ENCODE results near the gene ZNRD2. TPM values are rescaled to one million over a fixed set of nuclear protein-coding genes. Genes with fewer than 3 reads are reported as not detected.

ZNRD2 gene
- polyA plus RNA-seq, 3 donors: 55.5 to 72.1 (median 62.8) TPM

DNA sequence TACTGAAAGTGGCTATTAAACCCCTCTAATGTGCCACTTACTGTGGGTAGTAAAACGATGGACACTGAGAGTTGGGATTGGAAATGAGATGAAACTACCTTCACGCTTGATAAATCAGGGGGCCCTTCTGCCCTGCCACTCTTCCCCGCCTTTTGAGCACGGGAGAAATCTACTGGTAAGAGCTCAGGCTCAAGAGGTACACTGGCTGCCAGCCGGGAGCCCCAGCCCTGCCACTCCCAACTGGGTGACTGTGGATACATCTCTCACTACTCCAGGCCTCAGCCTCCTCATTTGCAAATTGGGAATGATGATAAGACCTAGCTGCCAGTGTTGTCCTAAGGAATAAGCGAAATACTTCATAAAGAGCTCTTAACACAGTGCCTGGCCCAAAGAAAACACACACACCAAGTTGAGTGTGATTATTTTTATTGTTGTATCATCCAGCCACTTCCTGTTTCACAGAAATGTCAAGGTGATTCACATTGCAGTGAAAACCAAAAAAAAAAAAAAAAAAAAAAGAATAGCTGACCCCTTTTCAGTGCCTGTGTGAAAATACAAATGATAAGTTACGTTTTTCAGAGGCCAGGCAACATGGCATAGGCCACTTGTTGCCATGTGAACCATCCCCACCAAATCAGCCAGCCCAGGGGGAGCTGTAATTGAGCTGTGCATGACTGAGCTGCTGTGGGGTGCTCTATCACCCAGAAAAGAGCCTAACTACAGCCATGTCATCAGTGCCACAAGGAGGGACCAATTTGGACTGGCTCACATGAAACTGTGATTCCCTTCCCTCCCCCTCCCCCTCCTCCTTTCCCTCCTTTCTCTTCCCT is 4.4 kb upstream of the ZNRD2 start:
- no peak for DNase-seq

DNA sequence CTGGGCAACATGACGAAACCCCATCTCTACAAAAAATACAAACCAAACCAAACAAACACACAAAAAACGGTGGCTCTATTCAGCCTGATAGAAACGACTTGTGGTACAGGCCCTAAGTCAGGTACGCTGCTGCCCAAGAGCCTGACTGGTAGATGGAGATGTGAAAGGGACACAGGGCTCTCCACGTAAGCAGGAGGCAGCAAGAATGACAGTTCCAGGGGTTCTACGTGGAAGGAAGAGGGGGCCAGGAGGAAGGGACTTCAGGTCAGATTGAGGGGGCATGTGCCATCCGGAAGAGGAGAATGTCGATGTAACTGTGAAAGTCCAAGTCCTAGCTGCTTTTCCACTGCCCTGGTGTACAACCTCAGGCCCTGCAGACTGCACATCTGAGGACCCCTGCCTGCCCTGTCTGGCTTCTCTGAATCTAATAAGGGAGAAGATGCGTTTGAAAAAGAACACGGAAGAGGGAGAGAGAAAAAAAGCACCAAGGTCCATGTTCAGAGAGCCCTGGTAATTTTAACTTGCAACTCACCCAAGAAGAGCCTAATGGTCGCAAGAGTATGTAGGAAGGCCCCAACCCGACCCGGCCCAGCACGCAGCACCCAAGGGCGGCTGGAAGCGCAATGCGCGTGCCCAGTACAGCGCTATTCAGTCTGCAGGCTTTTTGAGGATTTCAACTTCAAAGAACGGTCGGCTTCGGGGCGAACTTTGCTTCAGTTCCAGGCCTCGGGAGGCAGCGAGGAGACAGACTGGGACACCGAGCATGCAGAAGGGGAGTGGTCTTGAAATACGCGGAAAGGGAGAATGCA is 909 bp upstream of the ZNRD2 start:
- DNase-seq: no peak

DNA sequence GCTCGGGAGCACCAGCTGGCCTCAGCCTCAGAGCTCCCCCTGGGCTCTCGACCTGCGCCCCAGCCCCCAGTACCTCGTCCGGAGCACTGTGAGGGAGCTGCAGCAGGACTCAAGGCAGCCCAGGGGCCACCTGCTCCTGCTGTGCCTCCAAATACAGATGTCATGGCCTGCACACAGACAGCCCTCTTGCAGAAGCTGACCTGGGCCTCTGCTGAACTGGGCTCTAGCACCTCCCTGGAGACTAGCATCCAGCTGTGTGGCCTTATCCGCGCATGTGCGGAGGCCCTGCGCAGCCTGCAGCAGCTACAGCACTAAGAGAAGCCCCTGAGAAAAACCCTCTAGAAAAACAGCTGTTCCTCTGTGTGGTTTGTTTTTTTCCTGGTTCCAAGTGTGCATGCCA is 1.1 kb downstream of the ZNRD2 start:
- DNase-seq: no peak

DNA sequence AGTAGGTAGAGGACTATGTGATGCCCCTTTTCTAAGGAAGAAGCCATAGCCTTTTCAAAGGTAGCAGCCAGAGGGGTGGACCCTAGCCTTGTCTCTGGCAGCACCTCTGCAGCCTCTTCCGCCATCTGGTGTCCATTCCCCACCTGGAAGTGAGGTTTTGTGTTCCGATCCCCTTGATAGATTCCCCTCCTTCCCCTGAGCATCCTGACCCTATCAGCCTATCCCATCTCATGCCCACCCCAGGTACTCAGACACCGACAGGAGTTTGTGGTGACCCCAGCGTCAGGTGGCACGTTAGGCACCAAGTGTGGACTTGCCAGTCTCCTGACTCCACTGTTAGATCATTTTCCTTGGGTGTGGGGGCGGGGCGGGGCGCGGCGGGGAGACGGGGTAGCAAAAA is 1.7 kb downstream of the ZNRD2 start:
- no peak for DNase-seq

DNA sequence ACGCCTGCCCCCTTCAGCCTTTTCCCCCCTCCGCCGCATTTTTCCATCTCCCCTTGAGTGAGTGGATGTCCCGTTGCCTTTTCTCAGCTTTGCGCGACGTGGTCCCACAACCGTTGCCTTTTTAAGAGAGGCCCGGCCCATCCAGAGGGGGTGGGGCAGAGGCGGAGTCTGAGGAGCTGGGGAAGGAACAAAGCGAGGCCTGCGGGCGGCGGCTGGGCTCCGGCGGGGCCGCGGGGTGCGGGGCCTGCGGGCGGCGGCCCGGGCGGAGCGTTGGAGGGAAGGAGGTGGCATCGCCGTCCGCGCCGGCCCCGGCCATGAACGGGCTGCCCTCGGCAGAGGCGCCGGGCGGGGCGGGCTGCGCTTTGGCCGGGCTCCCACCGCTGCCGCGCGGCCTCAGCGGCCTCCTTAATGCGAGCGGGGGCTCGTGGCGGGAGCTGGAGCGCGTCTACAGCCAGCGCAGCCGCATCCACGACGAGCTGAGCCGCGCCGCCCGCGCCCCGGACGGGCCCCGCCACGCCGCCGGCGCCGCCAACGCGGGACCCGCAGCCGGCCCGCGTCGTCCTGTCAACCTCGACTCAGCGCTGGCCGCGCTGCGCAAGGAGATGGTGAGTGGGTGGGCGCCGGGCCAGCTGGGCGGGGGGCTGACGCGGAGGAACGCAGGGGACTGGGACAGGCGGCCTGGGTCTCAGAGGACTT is 2.2 kb downstream of the ZNRD2 start, which contains the start of gene FAM89B:
Gene FAM89B, plus strand, starts transcription at position 183 of the 696 bp plus-strand sequence. Its CDS starts 132 bp downstream, at position 315.
- DNase-seq: peak; percentile 92

DNA sequence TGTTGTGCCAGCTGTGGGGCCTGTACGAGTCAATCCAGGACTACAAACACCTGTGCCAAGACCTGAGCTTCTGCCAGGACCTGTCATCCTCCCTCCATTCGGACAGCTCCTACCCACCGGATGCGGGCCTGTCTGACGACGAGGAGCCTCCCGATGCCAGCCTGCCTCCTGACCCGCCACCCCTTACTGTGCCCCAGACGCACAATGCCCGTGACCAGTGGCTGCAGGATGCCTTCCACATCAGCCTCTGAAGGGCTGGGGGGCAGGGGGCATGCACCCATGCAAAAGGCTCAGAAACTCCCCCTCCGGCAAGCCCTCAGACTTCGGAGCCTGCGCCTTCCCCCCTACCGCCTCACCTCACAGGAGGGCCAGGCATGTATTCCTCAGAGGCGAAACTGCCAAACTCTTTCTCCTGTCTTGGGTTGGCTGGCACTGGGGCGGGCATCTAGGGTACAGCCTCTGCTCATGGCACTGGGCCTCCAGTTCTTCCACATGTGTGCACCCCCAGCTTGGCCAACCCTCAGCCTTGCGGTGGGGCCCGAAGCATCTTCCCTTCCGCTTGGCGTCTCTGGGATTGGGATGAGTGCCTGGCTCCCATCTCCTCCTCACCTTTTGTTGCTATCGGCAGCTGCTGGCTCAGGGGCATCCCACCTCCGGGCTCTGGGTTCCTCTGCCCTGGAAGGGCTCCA is 3.3 kb downstream of the ZNRD2 start:
- no peak for DNase-seq

DNA sequence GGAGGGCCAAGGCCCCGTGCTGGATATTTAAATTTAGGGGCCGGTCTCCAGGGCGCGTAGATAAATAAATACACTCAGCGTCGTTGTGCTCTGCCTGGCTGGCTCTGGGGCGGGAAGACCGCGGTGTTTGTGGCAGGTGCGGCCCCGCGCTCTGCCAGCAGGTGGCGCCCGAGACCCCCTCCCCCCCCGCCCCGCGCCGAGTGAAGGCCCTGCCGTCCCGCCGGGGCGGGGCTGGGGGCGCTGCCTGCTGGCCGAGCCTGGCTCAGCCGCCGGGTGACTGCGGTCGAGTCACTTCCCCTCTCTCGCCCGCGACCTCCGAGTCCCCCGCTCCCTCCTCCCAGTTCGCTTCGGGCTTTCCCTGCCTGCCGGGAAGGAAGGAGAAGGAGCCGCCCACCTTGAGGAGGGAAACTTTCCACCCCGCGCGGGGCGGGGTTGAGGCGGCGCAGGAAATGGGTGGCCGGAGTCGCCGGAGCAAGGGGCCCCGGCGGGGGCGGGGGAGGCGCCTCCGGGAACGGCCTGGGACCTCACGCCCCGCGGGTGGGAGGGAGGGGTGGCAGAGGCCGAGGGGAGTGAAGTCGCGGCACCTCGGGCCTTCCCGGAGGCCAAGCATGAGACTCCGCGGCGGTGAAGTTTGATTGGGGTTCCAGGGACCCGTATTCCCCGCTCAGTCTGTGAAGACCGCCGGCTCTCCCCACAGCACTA is 4.0 kb downstream of the ZNRD2 start:
- peak; percentile 87 for DNase-seq

DNA sequence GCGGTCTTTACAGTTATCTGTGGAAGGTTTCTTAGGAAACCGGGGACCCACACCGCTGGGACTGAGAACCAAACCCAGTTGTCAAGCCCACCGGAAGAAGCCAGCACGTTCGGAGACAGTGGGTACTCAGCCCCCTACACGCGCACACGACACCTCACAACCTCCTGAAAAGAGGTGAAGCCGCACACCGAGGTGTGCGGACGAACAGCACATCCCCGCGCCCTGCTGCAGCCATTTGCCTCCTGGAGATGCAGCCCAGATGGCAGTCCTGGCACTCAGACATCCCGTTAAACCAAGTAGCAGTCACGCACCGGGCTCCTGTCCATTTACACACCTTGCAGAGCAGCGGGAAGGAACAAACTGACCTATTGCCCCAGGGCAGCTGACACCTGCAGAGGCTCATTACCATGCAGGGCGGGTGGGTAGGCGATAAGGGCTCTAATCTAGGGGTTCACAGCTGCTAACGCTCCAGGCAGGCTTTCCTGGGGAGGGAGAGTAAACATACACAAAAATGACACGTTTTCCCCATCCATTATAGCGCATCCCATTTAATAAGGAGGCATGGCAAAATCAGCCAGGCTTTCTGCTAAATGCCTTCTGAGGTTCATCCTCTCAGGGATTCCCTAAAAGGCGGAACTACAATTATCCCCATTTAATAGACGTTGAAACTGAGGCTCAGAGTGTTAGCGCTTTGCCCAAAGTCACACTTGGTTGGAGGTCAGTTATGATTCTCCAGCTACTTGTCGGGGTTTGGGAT is 4.7 kb downstream of the ZNRD2 start:
- no peak for DNase-seq

DNA sequence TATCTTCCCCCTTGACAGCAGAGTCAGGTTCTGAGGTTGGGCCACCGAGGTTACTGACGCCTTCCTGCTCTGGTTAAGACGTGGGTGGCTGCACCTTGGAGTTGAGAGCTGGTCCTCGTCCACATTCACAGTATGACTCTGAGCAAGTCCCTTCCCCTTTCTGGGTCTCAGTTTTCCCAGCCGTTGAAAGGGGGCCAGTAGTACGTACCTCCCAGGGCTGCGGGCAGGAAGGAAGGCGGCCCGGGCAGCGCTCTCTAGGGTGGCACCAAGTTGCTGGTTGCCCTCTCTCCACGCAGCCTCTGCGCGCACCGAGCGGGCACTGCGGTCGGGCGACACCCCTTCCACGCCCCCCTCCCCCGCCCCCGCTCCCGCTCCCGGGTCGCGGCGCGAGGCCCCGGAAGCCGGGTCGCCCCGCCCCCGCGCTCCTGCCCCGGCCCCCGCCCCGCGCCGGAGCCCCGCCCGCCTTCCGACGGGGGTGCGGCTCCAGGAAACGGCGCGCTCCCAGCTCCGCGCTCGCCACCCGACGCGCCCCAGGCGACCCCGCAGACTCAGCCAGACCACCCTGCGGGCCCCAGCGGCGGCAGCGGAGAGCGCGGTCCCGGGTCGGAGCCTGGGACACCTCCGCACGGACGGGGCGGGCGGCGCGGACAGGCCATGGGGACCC is 5.4 kb downstream of the ZNRD2 start, which contains the start of gene EHBP1L1:
Gene EHBP1L1, plus strand, starts transcription at position 486 of the 664 bp plus-strand sequence. CDS start 250 bp downstream, outside the sequence.
- no peak for DNase-seq

DNA sequence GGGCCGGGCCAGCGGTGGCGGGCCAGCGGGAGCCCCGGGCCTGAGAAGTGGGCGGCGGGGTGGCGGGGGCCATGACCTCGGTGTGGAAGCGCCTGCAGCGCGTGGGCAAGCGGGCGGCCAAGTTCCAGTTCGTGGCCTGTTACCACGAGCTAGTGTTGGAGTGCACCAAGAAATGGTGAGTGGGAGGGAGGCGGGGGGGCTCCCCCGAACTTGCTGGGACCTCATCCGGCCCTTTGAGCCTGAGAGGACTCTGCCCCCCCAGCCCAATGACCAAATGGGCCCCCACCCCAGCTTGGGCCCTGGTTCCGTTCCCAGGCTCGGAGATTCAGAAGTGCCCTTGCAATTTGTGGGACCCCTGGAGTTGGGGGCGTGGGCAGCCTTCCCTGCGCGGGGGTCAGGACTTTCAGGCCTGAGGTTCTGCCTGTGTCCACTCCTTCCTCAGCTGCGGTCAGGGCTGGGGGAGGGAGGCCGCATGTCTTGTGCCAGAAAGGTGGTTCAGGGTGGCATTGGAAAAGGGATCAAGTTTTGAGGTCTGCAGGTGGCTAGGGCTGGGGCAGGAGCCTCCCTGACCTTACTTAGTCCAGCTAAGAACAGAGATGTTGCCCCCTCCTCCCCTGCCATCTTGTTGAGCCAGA is 6.1 kb downstream of the ZNRD2 start:
- no peak for DNase-seq

DNA sequence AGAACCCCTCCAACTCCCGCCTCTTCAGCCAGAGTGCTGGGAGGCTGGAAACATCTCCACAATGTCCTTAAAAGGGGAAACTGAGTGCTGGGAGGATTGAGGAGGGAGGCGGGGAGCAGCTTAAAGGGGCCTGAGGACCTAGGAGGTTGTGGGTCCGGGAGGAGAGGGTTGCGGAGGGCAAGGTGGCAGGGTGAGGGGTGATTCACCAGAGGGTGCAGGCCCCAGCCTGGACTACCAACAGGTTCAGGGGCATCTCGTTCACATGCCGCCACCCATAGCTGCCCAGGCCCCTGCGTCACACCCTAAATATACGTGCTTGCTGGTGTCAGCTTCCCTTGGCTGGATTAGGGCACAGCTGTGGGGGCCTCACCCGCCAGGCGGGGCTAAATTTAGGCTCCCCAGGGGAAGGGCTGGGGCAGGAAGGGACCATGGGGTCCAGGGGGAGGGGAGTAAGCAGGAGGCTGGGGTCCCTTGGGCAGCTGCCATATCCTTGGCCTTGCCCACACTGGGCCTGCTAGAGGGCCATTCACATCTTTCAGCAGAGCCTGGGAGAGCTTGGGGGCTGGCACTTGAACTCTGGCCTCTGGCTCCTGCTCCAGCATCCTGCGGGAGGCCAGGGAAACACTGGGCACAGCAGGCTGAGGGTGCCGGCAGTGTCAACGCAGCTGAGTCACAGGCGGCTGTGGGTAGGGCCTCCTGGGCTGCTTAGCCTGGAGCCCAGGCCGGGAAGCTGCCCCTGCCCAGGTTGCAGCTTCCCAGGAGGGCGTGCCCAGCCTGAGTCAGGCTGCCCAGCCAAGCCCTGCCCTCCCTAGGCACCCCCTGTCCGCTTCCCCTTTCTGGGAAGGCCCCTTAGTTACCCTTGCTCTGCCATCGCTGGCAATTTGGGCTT is 6.8 kb downstream of the ZNRD2 start:
- DNase-seq: no peak

DNA sequence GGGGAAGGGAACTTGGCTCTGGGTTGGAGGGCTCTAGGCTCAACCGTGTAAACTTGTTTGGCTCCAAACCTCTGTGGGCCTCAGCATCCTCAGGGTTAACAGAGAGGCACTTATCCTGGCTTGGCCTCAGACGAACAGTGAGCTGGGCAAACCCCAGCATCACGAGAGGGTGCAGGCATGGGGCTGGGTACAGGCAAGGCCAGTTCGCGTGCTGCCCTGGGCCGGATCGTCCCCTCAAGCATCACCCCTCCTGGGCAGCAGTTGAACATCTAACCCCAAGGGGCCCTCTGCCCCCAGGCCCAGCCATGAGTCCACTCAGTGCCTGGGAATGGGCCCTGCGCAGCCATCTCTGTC is 7.5 kb downstream of the ZNRD2 start:
- no peak for DNase-seq

DNA sequence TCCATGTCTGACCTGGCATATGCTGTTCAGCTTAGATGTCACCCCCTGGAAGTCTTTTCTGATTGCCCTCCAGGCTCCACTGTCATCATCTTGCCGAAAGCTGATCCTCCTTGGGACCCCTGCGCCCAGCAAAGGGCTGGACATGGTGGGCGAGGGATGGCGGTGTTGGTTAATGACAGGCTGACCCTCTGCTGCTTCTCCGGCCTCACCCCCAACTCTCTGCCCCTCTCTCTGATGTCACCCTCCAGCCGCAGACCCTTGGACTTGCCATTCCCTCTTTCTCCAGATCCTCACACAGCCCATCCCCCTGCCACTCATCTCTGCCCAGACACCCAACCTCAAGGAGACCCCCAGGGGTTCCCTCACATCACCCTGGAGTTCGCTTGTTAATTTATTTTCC is 7.9 kb downstream of the ZNRD2 start:
- DNase-seq: no peak

DNA sequence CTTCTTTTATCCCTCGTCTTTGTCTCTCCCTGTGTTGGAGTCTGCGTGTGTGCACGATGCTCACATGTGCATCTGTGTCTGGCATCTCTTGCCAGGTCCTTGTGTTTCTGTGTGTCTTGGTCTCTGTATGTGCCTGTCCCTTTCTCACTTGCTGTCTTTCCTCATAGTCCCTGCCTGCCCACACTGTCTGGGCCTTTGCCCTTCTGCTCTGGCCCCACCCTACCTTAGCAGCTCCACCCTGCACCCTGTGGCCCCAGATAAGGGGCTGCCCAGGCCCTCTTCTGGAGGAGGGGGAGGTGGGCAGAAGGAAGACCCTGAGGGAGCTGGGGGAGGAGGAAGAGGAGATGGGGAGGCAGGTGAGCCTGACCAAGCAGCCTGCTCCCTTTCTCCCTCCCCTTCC is 8.4 kb downstream of the ZNRD2 start:
- DNase-seq: no peak

DNA sequence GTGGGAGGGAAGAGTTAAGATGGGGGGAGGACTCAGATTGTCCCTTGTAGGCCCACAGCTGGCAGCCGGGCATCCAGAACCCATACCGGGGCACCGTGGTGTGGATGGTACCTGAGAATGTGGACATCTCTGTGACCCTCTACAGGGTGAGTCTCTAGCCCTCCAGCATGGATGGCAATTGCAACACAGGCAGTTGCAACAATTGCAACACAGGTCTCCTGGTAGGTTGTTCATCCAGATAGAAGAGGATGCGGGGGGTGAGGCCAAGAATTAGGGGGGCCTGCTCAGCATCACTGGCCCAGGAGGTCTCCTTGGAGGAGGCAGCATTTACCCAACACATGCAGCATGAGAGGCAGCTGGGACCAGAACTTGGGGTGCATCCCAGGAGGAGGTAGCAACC is 9.0 kb downstream of the ZNRD2 start:
- no peak for DNase-seq

DNA sequence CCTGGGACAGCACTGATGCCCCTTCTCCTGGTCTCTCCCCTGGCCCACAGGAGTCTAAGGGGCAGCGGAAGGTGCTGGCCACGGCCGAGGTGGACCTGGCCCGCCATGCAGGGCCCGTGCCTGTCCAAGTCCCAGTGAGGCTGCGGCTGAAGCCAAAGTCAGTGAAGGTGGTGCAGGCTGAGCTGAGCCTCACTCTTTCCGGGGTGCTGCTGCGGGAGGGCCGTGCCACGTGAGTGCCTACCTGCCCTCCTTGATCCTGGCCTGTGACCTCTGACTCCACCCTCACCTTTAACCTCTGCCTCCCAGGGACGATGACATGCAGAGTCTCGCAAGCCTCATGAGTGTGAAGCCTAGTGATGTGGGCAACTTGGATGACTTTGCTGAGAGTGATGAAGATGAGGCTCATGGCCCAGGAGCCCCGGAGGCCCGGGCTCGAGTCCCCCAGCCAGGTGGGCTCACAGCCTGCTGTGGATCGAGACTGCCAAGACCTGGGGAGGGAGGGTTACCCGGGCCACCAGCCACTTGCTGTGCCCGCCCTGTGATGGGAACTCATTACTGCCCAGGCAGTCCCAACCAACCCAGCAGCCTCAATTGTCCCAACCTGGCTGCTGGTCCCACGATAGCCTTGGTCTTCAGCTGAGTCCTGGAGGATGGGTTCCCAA is 9.9 kb downstream of the ZNRD2 start:
- no peak for DNase-seq

DNA sequence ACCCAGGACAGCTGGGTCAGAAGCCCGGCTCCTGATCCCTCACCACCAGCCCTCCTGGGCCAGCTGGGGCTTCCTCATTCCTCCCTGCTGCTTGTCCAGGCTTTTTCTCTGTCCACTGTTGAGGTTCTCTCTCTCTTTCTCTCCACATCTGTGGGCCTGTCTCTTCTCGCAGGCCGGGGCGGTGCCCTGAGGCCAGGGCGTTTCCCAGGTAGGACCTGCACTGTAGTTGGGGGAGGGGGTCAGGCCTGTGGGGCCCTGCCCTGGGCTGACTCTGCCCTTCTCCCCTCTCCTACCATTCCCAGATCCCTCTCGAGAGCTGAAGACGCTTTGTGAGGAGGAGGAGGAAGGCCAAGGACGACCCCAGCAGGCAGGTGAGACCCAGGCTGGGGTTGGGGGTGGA is 10.5 kb downstream of the ZNRD2 start:
- no peak for DNase-seq

DNA sequence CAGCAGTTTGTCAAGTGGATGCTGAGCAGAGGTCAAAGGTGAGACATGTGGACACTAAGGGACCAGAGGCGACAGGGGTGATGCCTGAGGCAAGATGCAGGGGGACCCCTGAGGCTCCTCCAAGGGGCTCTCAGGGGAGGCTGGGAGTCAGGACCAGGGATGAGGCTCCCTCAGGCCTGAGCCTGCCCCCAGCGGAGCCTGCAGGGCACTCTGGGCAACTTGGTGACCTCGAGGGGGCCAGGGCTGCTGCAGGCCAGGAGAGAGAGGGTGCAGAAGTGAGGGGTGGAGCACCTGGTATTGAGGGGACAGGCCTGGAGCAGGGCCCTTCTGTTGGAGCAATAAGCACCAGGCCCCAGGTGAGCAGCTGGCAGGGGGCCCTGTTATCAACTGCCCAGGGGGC is 11.7 kb downstream of the ZNRD2 start:
- DNase-seq: no peak

Measured in renal pelvis (tissue), 4 donors.